Transverse colon (tissue), 3 donors: ENCODE data around the gene ENPP5.

Source experiments
- POLR2A ChIP-seq: fragments of 450-650 bp; IDR thresholded peaks from one replicate; pipeline ENCODE4 v1.6.1; 2016; ENCODE audit warnings: antibody characterized with exemption, mild to moderate bottlenecking, moderate library complexity
- TF ChIP-seq, protein P1 (sequence below), 5 experiments: fragments of 200-600 bp in 3 of 5; fragments of 450-650 bp in 2 of 5; sonication (generic) in 3 of 5; IDR thresholded peaks; 1 replicate in 2 of 5; 2 replicates in 3 of 5; pipeline ENCODE4 v1.5.1; 2016 to 2017; ENCODE audit warnings: antibody characterized with exemption in 5 of 5, inconsistent platforms in 3 of 5, mild to moderate bottlenecking in 2 of 5, moderate library complexity in 1 of 5

DNA sequence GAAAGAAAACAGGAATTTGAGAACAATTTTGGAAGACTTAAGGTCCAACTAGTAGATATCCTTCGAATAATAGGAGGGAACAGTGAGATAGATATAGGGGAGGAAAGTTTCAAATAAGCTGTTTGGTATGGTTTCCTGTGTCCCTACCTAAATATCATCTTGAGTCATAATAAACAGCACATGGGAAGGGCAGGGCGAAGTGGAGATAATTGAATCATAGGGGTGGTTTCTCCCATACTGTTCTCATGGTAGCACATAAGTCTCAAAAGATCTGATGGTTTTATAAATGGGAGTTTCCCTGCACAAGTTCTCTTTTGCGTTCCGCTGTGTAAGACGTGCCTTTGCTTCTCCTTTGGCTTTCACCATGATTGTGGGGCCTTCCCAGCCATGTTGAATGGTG is 39.5 kb upstream of the ENPP5 start:
- no peak for TF ChIP-seq POLR2A
- TF ChIP-seq, protein P1, sequence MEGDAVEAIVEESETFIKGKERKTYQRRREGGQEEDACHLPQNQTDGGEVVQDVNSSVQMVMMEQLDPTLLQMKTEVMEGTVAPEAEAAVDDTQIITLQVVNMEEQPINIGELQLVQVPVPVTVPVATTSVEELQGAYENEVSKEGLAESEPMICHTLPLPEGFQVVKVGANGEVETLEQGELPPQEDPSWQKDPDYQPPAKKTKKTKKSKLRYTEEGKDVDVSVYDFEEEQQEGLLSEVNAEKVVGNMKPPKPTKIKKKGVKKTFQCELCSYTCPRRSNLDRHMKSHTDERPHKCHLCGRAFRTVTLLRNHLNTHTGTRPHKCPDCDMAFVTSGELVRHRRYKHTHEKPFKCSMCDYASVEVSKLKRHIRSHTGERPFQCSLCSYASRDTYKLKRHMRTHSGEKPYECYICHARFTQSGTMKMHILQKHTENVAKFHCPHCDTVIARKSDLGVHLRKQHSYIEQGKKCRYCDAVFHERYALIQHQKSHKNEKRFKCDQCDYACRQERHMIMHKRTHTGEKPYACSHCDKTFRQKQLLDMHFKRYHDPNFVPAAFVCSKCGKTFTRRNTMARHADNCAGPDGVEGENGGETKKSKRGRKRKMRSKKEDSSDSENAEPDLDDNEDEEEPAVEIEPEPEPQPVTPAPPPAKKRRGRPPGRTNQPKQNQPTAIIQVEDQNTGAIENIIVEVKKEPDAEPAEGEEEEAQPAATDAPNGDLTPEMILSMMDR (IDR thresholded peaks at IDR 0.05), result no peak
